PFSK-1 (cell line): Measurements from ENCODE around the gene CCSER2.

Experiments
- FOXP2 ChIP-seq: optimal IDR thresholded peaks from 2 replicates; pipeline ENCODE3; 2011; ENCODE audit warnings: borderline replicate concordance, control low read depth, inconsistent platforms; ENCODE audit not compliant: insufficient read depth; ENCODE audit errors: extremely low read length, extremely low read depth
- TF ChIP-seq, protein P1 (sequence below), 2 experiments: IDR thresholded peaks; 2 replicates each; pipeline versions ENCODE4 v1.6.1 to v1.8.0; 2011 to 2012; ENCODE audit warnings: low read depth in 2 of 2, low read length in 2 of 2, control low read depth in 1 of 2, inconsistent platforms in 1 of 2, mild to moderate bottlenecking in 1 of 2, moderate library complexity in 1 of 2; ENCODE audit not compliant: insufficient read depth in 1 of 2

DNA sequence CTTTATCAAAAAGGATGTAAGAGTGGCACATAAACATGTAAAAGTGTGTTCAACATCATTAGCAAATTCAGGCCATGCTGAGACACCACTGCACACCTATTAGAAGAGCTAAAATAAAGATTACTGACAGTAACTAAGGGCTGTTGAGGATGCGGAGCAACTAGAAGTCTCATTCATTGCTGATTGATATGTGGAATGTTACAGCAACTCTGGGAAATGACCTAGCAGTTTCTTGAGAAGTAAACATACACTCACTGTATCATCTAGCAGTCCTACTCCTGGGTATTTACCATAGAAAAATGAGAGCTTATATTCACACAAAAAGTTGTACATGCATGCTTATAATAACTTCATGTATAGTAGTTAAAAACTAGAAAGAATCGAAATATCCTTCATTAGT is 77.3 kb downstream of the CCSER2 start:
- TF ChIP-seq FOXP2: no peak
- TF ChIP-seq, protein P1, sequence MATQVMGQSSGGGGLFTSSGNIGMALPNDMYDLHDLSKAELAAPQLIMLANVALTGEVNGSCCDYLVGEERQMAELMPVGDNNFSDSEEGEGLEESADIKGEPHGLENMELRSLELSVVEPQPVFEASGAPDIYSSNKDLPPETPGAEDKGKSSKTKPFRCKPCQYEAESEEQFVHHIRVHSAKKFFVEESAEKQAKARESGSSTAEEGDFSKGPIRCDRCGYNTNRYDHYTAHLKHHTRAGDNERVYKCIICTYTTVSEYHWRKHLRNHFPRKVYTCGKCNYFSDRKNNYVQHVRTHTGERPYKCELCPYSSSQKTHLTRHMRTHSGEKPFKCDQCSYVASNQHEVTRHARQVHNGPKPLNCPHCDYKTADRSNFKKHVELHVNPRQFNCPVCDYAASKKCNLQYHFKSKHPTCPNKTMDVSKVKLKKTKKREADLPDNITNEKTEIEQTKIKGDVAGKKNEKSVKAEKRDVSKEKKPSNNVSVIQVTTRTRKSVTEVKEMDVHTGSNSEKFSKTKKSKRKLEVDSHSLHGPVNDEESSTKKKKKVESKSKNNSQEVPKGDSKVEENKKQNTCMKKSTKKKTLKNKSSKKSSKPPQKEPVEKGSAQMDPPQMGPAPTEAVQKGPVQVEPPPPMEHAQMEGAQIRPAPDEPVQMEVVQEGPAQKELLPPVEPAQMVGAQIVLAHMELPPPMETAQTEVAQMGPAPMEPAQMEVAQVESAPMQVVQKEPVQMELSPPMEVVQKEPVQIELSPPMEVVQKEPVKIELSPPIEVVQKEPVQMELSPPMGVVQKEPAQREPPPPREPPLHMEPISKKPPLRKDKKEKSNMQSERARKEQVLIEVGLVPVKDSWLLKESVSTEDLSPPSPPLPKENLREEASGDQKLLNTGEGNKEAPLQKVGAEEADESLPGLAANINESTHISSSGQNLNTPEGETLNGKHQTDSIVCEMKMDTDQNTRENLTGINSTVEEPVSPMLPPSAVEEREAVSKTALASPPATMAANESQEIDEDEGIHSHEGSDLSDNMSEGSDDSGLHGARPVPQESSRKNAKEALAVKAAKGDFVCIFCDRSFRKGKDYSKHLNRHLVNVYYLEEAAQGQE (IDR thresholded peaks at IDR 0.05; ENCODE audit: insufficient read depth in 1 of 2, low read depth in 2 of 2, low read length in 2 of 2): no peak
